Body of pancreas (tissue), 4 donors: Measurements from ENCODE around the gene CTCF.

Experiments
- POLR2A ChIP-seq, 3 donors: fragments of 450-650 bp; IDR thresholded peaks; one replicate each; pipeline ENCODE4 v1.6.1; 2016; ENCODE audit warnings: antibody characterized with exemption in 3 of 3, mild to moderate bottlenecking in 2 of 3
- TF ChIP-seq, protein P1 (sequence below), 7 experiments: fragments of 450-650 bp in 4 of 7; fragments of 200-600 bp in 3 of 7; sonication (generic) in 3 of 7; IDR thresholded peaks; one replicate each; pipeline ENCODE4 v1.5.1; 2016 to 2019; ENCODE audit warnings: antibody characterized with exemption in 7 of 7

GRCh38 chr16:67563708-67564468 lies 1.6 kb downstream of the CTCF start:
- TF ChIP-seq, protein P1, sequence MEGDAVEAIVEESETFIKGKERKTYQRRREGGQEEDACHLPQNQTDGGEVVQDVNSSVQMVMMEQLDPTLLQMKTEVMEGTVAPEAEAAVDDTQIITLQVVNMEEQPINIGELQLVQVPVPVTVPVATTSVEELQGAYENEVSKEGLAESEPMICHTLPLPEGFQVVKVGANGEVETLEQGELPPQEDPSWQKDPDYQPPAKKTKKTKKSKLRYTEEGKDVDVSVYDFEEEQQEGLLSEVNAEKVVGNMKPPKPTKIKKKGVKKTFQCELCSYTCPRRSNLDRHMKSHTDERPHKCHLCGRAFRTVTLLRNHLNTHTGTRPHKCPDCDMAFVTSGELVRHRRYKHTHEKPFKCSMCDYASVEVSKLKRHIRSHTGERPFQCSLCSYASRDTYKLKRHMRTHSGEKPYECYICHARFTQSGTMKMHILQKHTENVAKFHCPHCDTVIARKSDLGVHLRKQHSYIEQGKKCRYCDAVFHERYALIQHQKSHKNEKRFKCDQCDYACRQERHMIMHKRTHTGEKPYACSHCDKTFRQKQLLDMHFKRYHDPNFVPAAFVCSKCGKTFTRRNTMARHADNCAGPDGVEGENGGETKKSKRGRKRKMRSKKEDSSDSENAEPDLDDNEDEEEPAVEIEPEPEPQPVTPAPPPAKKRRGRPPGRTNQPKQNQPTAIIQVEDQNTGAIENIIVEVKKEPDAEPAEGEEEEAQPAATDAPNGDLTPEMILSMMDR (IDR thresholded peaks at IDR 0.05): no peak
- TF ChIP-seq POLR2A (IDR thresholded peaks at IDR 0.05): peak in 2 of 3 donors; percentile 49 to 60
